ENCODE results near the gene CNTLN. TPM values are rescaled to one million over a fixed set of nuclear protein-coding genes. Genes with fewer than 3 reads are reported as not detected.

CNTLN gene
- total RNA-seq, 4 donors from 2014 or later = 12.6 to 26.2 (median 18.0) TPM

- TF ChIP-seq CTCF (IDR thresholded peaks at IDR 0.05; ENCODE audit: low read depth) = no peak
These were observed 56.2 kb downstream of the CNTLN start for GRCh38 chr9:17191082-17191481.

GRCh38 chr9:17204611-17205152 lies 69.8 kb downstream of the CNTLN start:
- no peak for TF ChIP-seq CTCF (IDR thresholded peaks at IDR 0.05; ENCODE audit: low read depth)

- no peak for TF ChIP-seq CTCF (IDR thresholded peaks at IDR 0.05; ENCODE audit: low read depth)
These were observed 81.2 kb downstream of the CNTLN start for GRCh38 chr9:17216011-17216410.

GRCh38 chr9:17216646-17217045 lies 81.8 kb downstream of the CNTLN start:
- TF ChIP-seq CTCF (IDR thresholded peaks at IDR 0.05; ENCODE audit: low read depth) = no peak

- no peak for TF ChIP-seq CTCF (IDR thresholded peaks at IDR 0.05; ENCODE audit: low read depth)
These were observed 82.4 kb downstream of the CNTLN start for GRCh38 chr9:17217272-17217671.

GRCh38 chr9:17219261-17219660 lies 84.4 kb downstream of the CNTLN start:
- no peak for TF ChIP-seq CTCF (IDR thresholded peaks at IDR 0.05; ENCODE audit: low read depth)

- TF ChIP-seq CTCF (IDR thresholded peaks at IDR 0.05; ENCODE audit: low read depth) = no peak
These were observed 88.1 kb downstream of the CNTLN start for GRCh38 chr9:17222932-17223331.
